Stimulated activated CD4-positive, alpha-beta T cell treated with anti-CD3 and anti-CD28 coated beads, Interleukin-4, amount 100 ng/mL, for 4 hours (primary cell): ENCODE results near the gene PA2G4.
"Not testable (repeated sequence)": the region's sequence is repeated elsewhere in the genome, so short reads cannot be mapped to it uniquely, and the experiment has no call there.

Source experiments
- DNase-seq, 2 experiments: peaks; one replicate each; pipeline ENCODE4 v3.0.0-alpha.2; 2020

The PA2G4 gene

GRCh38 chr12:56104109-56104814 lies at the start of gene PA2G4:
TSS of gene PA2G4 (plus strand) at chr12:56104559. CDS start at chr12:56104738, 179 bp downstream.
- peak; percentile 96 to 97 for DNase-seq

DNA sequence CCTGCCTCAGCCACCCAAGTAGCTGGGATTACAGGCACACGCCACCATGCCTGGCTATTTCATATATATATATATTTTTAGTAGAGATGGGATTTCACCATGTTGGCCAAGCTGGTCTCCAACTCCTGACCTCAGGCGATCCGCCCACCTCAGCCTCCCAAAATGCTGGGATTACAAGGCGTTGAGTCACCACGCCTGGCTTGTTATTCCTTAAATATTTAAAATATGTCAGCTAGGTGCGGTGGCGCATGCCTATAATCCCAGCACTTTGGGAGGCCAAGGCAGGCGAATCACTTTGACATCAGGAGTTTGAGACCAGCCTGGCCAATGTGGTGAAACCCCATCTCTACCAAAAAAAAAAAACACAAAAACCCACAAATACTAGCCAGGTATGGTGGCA lies 44.4 kb upstream of the PA2G4 start:
- DNase-seq: not testable (repeated sequence)

DNA sequence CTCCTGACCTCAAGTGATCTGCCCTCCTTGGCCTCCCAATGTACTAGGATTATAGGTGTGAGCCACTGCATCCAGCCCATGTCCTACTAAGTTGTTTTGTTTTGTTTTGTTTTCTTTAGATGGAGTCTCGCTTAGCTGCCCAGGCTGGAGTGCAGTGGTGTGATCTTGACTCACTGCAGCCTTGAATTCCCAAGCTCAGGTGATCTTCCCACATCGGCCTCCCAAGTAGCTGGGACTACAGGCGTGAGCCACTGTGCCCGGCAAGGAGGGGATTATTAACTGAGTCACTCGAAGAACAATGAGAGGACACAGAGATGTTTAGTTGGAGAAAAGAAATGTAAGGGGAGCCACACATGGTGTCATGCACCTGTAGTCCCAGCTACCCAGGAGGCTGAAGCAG lies 42.4 kb upstream of the PA2G4 start:
- DNase-seq: no peak

GRCh38 chr12:56062996-56063395 lies 41.4 kb upstream of the PA2G4 start:
- no peak for DNase-seq

DNA sequence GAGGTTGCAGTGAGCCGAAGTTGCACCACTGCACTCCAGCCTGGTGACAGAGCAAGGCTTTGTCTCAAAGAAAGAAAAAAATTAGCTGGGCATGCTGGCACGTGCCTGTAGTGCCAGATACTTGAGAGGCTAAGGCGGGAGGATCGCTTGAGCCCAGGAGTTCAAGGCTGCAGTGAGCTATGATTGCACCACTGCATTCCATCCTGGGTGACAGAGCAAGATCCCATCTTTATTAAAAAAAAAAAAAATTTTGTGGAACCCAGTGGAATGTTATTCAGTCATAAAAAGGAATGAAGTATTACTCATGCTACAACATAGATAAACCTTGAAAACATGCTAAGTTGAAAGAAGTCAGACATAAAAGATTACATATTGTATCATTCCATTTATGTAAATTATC lies 32.7 kb upstream of the PA2G4 start:
- no peak for DNase-seq

- DNase-seq: no peak
Observed at GRCh38 chr12:56074396-56074795, 30.0 kb upstream of the PA2G4 start.

- not testable (repeated sequence) for DNase-seq
Observed at GRCh38 chr12:56077966-56078365, 26.4 kb upstream of the PA2G4 start.

GRCh38 chr12:56078427-56078826 lies 25.9 kb upstream of the PA2G4 start:
- DNase-seq: no peak

GRCh38 chr12:56078931-56079722 lies 25.2 kb upstream of the PA2G4 start:
- peak; percentile 27 to 45 for DNase-seq

- DNase-seq: peak; percentile 65 to 70
Observed at GRCh38 chr12:56079723-56080555, 24.4 kb upstream of the PA2G4 start, which contains the start of gene ERBB3. TSS of gene ERBB3 (plus strand) at chr12:56080165. CDS start at chr12:56080301, 136 bp downstream.

GRCh38 chr12:56080556-56081138 lies 23.7 kb upstream of the PA2G4 start:
- DNase-seq: no peak

DNA sequence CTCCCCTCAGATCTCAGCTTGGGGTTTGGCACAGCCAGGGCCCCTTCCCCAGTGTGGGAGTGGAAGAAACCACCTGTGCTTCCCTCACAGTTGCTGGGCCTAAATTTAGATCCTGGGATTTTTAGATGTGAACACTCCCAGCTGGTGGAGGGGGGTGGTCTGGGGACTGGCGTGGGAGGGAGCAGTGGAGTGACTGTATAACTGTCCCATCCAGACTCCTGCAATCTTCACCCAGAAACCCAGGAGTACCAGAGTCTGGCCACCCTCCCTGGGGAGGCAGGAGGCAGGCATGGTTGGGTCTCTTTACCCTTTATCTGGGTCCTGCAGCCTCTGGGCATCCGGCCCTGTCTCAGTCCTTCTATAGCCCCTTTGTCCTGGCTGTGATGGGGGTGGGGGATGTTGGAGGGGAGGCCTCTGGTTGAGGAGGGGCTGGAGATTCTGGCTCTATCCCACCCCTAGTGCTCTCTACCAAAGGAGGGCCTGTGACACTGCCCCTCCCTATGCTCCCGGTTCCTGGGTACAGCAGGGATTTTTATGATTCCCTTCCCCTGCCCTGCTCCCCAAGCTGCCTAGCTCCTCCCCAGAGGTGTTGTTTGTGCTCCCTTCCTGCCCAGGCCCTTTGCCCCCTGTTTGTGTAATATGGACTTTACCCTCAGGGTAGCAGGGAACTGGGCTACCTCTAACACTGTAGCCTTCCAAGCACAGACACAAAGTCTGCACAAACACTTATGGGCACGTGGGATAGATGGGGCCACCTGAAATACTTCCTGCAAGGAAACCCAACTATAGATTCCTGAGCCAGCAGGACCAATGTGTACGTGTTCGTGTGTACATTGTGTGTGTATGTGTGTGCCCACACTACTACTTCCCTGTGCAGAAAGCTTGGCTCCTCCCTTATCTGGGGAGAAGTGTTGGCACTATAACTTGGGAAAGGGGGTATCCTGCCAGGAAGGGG lies 22.7 kb upstream of the PA2G4 start:
- no peak for DNase-seq

DNA sequence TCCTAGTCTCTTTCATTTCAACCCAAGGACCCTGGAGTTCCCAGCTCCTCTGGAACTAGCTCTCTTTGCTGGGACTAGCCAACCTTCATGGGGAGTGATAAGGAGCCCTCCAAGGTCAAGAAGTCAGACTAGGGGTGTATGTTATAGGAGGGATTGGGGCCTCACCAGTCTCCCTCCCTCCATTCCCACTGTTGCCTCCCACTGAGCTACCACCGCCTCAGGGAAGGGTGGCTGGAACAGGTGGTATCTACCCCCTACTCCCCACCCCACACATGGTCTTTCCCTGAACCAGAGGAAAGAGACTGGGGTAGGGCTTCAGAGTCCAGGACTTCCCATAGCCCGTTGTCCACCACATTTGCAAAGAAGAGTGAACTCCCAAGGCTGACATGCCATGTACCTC lies 22.0 kb upstream of the PA2G4 start:
- no peak for DNase-seq

GRCh38 chr12:56082967-56083366 lies 21.4 kb upstream of the PA2G4 start:
- no peak for DNase-seq

DNA sequence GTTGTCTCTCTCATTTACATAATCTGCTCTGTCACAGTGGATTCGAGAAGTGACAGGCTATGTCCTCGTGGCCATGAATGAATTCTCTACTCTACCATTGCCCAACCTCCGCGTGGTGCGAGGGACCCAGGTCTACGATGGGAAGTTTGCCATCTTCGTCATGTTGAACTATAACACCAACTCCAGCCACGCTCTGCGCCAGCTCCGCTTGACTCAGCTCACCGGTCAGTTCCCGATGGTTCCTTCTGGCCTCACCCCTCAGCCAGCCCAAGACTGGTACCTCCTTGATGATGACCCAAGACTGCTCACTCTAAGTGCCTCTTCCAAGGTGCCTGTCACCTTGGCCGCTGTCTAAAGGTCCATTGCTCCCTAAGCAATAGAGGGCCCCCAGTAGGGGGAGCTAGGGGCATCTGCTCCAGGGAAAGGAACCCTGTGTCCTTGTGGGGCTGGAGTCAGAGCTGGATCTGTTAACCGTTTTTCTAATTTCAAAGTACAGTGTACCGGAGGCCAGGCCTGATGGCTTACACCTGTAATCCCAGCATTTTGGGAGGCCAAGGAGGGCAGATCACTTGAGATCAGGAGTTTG lies 19.3 kb upstream of the PA2G4 start:
- DNase-seq: no peak

DNA sequence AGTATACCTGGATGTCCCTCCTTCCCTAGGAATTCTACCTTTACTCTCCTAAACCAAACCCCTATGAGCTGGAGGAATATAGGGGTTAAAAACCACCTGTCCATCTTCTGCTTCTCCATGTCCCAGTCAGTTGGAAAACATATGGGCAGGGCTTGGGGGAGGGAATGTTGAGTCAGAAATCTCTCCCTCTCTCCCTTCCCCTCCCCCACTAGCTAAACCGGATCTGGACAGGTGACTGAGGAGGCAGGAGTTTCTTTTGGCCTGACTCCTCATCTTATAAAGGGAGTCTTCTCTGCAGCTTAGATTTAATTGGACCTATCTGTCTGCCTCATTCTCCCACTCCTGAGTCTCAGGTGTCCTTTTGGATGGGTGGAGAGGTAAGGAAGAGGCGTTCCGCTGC lies 18.3 kb upstream of the PA2G4 start:
- DNase-seq: no peak

GRCh38 chr12:56086608-56087007 lies 17.8 kb upstream of the PA2G4 start:
- no peak for DNase-seq

DNA sequence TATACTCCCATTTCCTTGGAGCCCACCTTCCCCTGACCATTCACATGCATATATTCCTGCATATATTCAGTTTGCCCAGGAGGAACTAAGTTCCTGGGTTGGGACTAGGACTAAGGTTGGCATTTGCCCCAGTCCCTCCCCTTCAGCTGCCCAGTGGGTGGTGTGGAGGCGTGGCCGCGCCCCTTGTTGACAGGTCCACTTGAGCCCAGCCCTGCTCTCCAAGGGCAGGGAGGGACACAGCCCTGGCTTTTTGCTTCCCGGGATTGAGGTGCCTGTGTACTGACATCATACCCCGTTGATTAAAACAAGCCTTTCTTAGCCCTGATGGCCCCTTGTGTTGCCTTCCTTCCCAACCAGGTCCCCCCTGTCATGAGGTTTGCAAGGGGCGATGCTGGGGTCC lies 17.1 kb upstream of the PA2G4 start:
- DNase-seq: no peak

- no peak for DNase-seq
Observed at GRCh38 chr12:56097738-56098137, 6.6 kb upstream of the PA2G4 start.

- DNase-seq: no peak
Observed at GRCh38 chr12:56098592-56098991, 5.8 kb upstream of the PA2G4 start.

DNA sequence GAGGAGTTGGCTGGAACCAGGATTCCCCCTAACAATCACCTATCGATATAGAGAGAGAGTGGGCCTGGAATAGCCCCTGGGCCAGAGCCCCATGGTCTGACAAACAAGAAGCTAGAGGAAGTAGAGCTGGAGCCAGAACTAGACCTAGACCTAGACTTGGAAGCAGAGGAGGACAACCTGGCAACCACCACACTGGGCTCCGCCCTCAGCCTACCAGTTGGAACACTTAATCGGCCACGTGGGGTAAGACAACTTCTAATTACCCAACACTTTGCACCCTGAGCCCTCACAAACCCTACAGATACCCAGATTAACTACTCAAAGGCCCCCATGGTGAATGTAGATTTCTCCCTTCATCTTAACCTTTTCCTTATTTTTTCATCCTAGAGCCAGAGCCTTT lies 4.6 kb upstream of the PA2G4 start:
- no peak for DNase-seq
